Measurements from ENCODE around the gene MAP7D1. TPM values are rescaled to one million over a fixed set of nuclear protein-coding genes. Genes with fewer than 3 reads are reported as not detected.

Gene MAP7D1
- total and polyA plus RNA-seq, 2 experiments from 2014 or later: 46.0 to 97.8 TPM

DNA sequence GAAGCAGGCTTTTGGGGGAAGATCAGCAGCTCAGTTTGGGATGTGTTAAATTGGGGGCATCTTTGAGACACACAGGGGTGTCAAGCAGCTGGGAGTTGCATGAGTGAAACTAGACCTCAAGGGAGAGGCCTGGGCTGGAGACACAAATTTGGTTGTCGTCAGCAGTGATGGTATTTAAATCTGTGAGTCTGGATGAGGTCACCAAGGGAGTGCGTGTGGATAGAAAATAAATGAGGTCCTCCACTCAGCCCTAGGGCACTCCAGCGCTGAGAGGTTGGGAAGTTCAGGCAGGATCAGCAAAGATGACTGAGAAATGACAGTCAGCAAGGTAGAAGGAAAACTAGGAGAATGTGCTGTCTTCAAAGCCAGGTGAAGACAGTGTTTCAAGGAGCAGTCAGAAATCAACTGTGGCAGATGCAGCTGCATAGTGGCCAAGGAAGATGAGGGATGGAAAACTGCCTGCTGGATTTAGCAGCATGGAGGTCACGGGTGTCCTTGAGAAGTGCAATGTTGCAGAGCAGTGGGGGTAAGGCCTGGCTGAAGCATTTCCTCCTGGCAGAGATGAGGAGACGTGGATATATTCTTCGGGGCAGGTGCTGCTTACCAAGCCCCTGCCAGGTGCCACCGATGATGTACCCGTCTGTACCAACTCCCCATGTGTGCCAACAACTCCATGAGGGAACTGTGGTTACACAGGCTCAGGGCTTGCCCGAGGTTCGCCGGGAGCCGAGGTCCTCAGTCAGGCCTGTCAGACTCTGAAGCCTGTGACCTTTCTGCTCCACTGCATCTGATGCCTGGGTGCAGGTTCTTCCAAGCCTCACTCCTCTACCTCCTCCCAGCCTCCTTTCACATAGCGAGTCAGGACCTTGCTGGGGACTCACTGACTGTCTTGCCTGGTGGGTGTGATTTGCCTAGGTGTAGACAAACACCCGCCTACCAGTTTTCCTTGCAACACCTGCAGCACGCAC is 11.3 kb downstream of the MAP7D1 start:
- no peak overlapping the region for H3K27ac ChIP-seq
- H3K27me3 ChIP-seq: no peaks in the 10 kb centered on the region
- DNase-seq (ENCODE audit: low spot score): no peak
- no peak overlapping the region for H2AFZ ChIP-seq
- peaks cover 69% of the 10 kb centered on the region for H4K20me1 ChIP-seq (ENCODE audit: insufficient read depth, poor library complexity, severe bottlenecking)
- WGBS (ENCODE audit: low lambda C conversion rate, missing lambda C conversion rate): 96% methylated on average over 15 of the region's 15 CpGs
- H3K4me1 ChIP-seq (ENCODE audit: insufficient read depth): peaks cover 7% of the 10 kb centered on the region
- no peak overlapping the region for H3K4me3 ChIP-seq
- H3K4me2 ChIP-seq: no peak overlapping the region
- TF ChIP-seq EZH2phosphoT487 (IDR thresholded peaks at IDR 0.05; ENCODE audit: low read depth, severe bottlenecking, unreplicated experiment) (no peak), EZH2 (IDR thresholded peaks at IDR 0.05; ENCODE audit: borderline replicate concordance) (no peak)
- TF ChIP-seq, protein P1, sequence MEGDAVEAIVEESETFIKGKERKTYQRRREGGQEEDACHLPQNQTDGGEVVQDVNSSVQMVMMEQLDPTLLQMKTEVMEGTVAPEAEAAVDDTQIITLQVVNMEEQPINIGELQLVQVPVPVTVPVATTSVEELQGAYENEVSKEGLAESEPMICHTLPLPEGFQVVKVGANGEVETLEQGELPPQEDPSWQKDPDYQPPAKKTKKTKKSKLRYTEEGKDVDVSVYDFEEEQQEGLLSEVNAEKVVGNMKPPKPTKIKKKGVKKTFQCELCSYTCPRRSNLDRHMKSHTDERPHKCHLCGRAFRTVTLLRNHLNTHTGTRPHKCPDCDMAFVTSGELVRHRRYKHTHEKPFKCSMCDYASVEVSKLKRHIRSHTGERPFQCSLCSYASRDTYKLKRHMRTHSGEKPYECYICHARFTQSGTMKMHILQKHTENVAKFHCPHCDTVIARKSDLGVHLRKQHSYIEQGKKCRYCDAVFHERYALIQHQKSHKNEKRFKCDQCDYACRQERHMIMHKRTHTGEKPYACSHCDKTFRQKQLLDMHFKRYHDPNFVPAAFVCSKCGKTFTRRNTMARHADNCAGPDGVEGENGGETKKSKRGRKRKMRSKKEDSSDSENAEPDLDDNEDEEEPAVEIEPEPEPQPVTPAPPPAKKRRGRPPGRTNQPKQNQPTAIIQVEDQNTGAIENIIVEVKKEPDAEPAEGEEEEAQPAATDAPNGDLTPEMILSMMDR (IDR thresholded peaks at IDR 0.05; ENCODE audit: poor library complexity): no peak
- H3K36me3 ChIP-seq (replicated peaks; ENCODE audit: insufficient read depth, low read depth): no peaks in the 10 kb centered on the region
- H3K9me3 ChIP-seq (ENCODE audit: low read depth): no peaks in the 10 kb centered on the region
- no peaks in the 10 kb centered on the region for H3K9me2 ChIP-seq (replicated peaks; ENCODE audit: insufficient read depth)
- peaks cover 92% of the 10 kb centered on the region for H3K79me2 ChIP-seq

DNA sequence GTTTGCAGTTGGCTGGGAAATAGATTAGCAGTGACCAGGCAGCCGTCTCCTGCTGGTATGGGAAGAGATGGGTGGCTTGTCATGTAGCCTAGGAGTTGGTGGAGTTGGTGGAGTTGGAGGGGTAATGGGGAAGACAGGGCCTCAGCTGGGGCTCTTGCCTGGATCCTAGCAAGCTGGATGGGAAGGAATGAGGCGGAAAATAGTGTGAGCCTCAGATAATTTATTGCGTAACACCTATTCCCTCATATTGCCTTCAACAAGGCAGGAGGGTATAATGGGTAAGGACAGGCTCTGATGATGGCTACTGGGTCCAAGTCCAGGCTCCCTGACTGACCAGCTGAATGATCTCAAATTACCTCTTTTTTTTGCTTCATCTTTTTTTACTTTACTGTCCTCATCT is 12.6 kb downstream of the MAP7D1 start:
- Histone ChIP-seq H3K9me3 (ENCODE audit: low read depth) (no peaks in the 10 kb centered on the region), H3K4me2 (no peak overlapping the region), H4K20me1 (ENCODE audit: insufficient read depth, poor library complexity, severe bottlenecking) (peaks cover 56% of the 10 kb centered on the region), H2AFZ (no peak overlapping the region), H3K4me1 (ENCODE audit: insufficient read depth) (no peaks in the 10 kb centered on the region), H3K79me2 (peaks cover 91% of the 10 kb centered on the region), H3K9me2 (replicated peaks; ENCODE audit: insufficient read depth) (no peaks in the 10 kb centered on the region), H3K36me3 (replicated peaks; ENCODE audit: insufficient read depth, low read depth) (no peaks in the 10 kb centered on the region), H3K4me3 (no peak overlapping the region), H3K27ac (no peak overlapping the region), H3K27me3 (no peaks in the 10 kb centered on the region)
- WGBS (ENCODE audit: low lambda C conversion rate, missing lambda C conversion rate): 95% methylated on average over 3 of the region's 3 CpGs
- DNase-seq (ENCODE audit: low spot score): no peak
- TF ChIP-seq, protein P1 (IDR thresholded peaks at IDR 0.05; ENCODE audit: poor library complexity): no peak
- TF ChIP-seq EZH2 (IDR thresholded peaks at IDR 0.05; ENCODE audit: borderline replicate concordance) (no peak), EZH2phosphoT487 (IDR thresholded peaks at IDR 0.05; ENCODE audit: low read depth, severe bottlenecking, unreplicated experiment) (no peak)

DNA sequence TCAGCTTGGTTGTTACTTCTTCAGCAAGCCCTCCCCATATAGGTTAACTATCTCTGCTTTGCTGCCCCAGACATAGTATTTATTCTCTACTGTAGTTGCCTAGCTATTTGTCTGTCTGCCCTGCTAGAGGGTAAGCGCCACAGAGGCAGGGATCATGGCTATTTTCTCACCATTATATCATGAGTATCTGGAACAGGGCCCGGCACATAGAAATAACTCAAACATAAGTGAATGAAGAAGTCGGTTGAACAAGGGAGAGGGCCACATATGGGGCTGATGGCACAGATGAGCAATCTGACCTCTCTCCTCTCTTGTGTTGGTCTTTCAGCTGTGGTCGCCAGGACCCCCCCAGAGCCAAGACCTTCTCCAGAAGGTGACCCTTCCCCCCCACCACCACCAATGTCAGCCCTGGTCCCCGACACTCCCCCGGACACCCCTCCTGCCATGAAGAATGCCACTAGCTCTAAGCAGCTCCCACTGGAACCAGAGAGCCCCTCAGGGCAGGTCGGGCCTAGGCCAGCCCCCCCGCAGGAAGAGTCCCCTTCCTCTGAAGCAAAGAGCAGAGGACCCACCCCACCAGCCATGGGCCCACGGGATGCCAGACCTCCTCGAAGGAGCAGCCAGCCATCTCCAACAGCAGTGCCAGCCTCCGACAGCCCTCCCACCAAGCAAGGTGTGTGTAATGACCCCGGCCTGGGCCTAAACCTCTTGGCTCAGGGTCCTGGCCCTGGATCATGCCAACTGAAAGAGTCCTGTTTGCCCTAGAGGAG is 14.9 kb downstream of the MAP7D1 start:
- no peak overlapping the region for H3K27ac ChIP-seq
- peaks cover 68% of the 10 kb centered on the region for H3K79me2 ChIP-seq
- peaks cover 42% of the 10 kb centered on the region for H4K20me1 ChIP-seq (ENCODE audit: insufficient read depth, poor library complexity, severe bottlenecking)
- WGBS (ENCODE audit: low lambda C conversion rate, missing lambda C conversion rate): 95% methylated on average over 11 of the region's 12 CpGs
- H3K4me1 ChIP-seq (ENCODE audit: insufficient read depth): no peaks in the 10 kb centered on the region
- no peaks in the 10 kb centered on the region for H3K9me3 ChIP-seq (ENCODE audit: low read depth)
- TF ChIP-seq EZH2phosphoT487 (IDR thresholded peaks at IDR 0.05; ENCODE audit: low read depth, severe bottlenecking, unreplicated experiment): no peak
- TF ChIP-seq, protein P1 (IDR thresholded peaks at IDR 0.05; ENCODE audit: poor library complexity): no peak
- no peak for TF ChIP-seq EZH2 (IDR thresholded peaks at IDR 0.05; ENCODE audit: borderline replicate concordance)
- no peaks in the 10 kb centered on the region for H3K36me3 ChIP-seq (replicated peaks; ENCODE audit: insufficient read depth, low read depth)
- H3K4me3 ChIP-seq: no peak overlapping the region
- no peak overlapping the region for H2AFZ ChIP-seq
- H3K4me2 ChIP-seq: no peak overlapping the region
- H3K27me3 ChIP-seq: no peaks in the 10 kb centered on the region
- no peaks in the 10 kb centered on the region for H3K9me2 ChIP-seq (replicated peaks; ENCODE audit: insufficient read depth)
- no peak for DNase-seq (ENCODE audit: low spot score)

Data from hepatocyte (in vitro differentiated cells).